Osteocyte (in vitro differentiated cells): Measurements from ENCODE around the gene HADHA. TPM values are rescaled to one million over a fixed set of nuclear protein-coding genes. Genes with fewer than 3 reads are reported as not detected.
A peak's percentile ranks its signal among the peaks of the same experiment; 100 is the strongest.

Source experiments
- DNase-seq: peaks from one replicate; pipeline ENCODE4 v3.0.0; 2021; ENCODE audit warnings: mixed read lengths; ENCODE audit not compliant: unreplicated experiment; ENCODE audit errors: extremely low spot score
- H3K27ac Mint-ChIP-seq: one replicate; pipeline ENCODE4 v1.8.0; 2021; ENCODE audit warnings: mild to moderate bottlenecking, mixed read lengths; ENCODE audit not compliant: unreplicated experiment
- H3K27me3 Mint-ChIP-seq: one replicate; pipeline ENCODE4 v1.8.0; 2021; ENCODE audit warnings: mixed read lengths; ENCODE audit not compliant: unreplicated experiment
- H3K36me3 Mint-ChIP-seq: one replicate; pipeline ENCODE4 v1.8.0; 2021; ENCODE audit warnings: mixed read lengths; ENCODE audit not compliant: unreplicated experiment
- H3K4me1 Mint-ChIP-seq: one replicate; pipeline ENCODE4 v1.8.0; 2021; ENCODE audit warnings: mixed read lengths; ENCODE audit not compliant: unreplicated experiment
- H3K4me3 Mint-ChIP-seq: one replicate; pipeline ENCODE4 v1.8.0; 2021; ENCODE audit warnings: mild to moderate bottlenecking, moderate library complexity, mixed read lengths; ENCODE audit not compliant: unreplicated experiment
- H3K9me3 Mint-ChIP-seq: one replicate; pipeline ENCODE4 v1.8.0; 2021; ENCODE audit warnings: mixed read lengths; ENCODE audit not compliant: unreplicated experiment
- total RNA-seq: library from RNA; stranded (reverse); gene quantifications from 2 replicates; pipeline ENCODE4 v1.2.1, GENCODE V29; 2021
- TF ChIP-seq, protein P1 (sequence below): fragments of 200-600 bp; sonication (generic); IDR thresholded peaks from 2 replicates; pipeline ENCODE4 v1.5.0; 2021; ENCODE audit warnings: antibody characterized with exemption, mild to moderate bottlenecking, moderate library complexity

The HADHA gene
- total RNA-seq, 1 donor from 2014 or later = 114 TPM

DNA sequence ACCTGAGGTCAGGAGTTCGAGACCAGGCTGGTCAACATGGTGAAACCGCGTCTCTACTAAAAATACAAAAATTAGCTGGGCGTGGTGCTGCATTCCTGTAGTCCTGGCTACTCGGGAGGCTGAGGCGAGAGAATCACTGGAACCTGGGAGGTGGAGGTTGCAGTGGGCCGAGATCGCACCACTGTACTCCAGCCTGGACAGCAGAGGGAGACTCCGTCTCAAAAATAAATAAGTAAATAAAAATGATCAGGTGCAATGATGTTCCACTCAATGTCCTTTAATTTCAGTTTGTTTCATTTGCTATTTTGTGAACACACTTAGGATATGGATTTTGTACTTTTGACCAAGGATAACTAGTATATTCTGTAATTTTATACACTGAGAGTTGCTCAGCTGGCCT lies 9.3 kb downstream of the HADHA start:
- H3K27me3 Mint-ChIP-seq = no peaks in the 10 kb centered on the region
- DNase-seq = no peak
- H3K36me3 Mint-ChIP-seq = peaks cover 26% of the 10 kb centered on the region
- TF ChIP-seq, protein P1, sequence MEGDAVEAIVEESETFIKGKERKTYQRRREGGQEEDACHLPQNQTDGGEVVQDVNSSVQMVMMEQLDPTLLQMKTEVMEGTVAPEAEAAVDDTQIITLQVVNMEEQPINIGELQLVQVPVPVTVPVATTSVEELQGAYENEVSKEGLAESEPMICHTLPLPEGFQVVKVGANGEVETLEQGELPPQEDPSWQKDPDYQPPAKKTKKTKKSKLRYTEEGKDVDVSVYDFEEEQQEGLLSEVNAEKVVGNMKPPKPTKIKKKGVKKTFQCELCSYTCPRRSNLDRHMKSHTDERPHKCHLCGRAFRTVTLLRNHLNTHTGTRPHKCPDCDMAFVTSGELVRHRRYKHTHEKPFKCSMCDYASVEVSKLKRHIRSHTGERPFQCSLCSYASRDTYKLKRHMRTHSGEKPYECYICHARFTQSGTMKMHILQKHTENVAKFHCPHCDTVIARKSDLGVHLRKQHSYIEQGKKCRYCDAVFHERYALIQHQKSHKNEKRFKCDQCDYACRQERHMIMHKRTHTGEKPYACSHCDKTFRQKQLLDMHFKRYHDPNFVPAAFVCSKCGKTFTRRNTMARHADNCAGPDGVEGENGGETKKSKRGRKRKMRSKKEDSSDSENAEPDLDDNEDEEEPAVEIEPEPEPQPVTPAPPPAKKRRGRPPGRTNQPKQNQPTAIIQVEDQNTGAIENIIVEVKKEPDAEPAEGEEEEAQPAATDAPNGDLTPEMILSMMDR = peak; percentile 40
- no peak overlapping the region for H3K4me3 Mint-ChIP-seq
- peaks cover 6% of the 10 kb centered on the region for H3K4me1 Mint-ChIP-seq
- no peak overlapping the region for H3K27ac Mint-ChIP-seq
- H3K9me3 Mint-ChIP-seq = no peaks in the 10 kb centered on the region

- Mint-ChIP-seq H3K27ac (no peak overlapping the region), H3K36me3 (peaks cover 51% of the 10 kb centered on the region), H3K9me3 (peaks cover 8% of the 10 kb centered on the region), H3K4me3 (no peak overlapping the region), H3K4me1 (peaks cover 4% of the 10 kb centered on the region), H3K27me3 (no peaks in the 10 kb centered on the region)
- TF ChIP-seq, protein P1 = no peak
- no peak for DNase-seq
These were observed 13.6 kb downstream of the HADHA start for GRCh38 chr2:26230806-26231205.

DNA sequence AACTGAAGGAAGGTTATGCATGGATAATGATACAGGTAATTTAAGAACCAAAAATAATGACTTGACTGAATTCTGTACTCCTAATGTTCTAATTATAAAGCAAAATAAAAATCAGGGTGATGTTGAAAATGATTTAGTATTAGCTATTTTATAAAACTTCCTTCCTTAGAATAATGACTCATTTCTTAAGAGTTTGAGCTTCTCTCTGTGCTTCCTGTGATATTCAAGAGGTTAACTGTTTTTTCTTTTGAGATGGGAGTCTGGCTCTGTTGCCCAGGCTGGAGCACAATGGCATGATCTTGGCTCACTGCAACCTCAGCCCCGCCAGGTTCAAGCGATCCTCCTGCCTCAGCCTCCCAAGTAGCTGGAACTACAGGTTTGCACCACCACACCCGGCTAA lies 14.8 kb downstream of the HADHA start:
- Mint-ChIP-seq H3K4me3 (no peak overlapping the region), H3K27me3 (no peaks in the 10 kb centered on the region), H3K4me1 (peaks cover 4% of the 10 kb centered on the region), H3K27ac (no peak overlapping the region), H3K9me3 (peaks cover 8% of the 10 kb centered on the region), H3K36me3 (peaks cover 53% of the 10 kb centered on the region)
- DNase-seq = no peak
- TF ChIP-seq, protein P1 = no peak

DNA sequence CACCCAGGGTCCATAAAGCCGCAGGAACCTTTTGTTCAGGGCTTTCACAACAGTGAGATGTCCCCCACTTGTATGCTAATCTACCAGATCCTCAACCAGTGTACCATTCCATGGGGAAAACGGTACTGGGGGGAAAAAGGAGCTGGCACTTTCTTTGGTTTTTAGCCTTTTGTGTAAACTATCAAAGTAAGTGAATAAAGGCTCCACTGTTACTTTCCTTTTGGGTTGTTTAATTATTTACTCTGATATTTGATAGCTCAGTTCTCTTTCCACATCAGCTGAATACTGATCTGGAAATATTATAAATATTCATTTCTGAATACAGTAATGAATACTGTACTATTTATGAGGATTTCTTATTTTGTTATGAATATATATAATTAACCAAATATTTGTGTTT lies 20.3 kb downstream of the HADHA start:
- Mint-ChIP-seq H3K9me3 (peaks cover 8% of the 10 kb centered on the region), H3K4me1 (no peaks in the 10 kb centered on the region), H3K27ac (no peak overlapping the region), H3K36me3 (peaks cover 41% of the 10 kb centered on the region), H3K4me3 (no peak overlapping the region), H3K27me3 (no peaks in the 10 kb centered on the region)
- no peak for DNase-seq
- TF ChIP-seq, protein P1 = no peak

DNA sequence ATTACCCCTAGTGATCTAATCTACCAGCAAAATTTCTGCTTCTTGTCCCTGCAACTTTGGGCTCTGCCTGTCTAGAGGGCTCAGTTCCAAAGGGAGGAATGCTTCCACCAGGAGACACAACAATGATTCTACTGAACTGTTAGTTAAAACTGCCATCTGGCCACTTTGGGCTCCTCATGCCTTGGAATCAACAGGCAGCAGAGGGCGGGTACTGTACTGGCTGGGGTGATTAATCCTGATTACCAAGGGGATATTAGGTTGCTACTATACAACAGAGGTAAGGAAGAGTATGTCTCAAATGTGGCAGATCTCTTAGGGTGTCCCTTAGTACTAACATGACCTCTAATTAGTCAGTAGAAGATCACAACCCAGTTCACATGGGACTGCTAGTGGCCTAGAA lies 21.4 kb downstream of the HADHA start:
- H3K4me1 Mint-ChIP-seq = no peaks in the 10 kb centered on the region
- TF ChIP-seq, protein P1 = no peak
- no peak for DNase-seq
- no peak overlapping the region for H3K4me3 Mint-ChIP-seq
- H3K36me3 Mint-ChIP-seq = peaks cover 38% of the 10 kb centered on the region
- H3K9me3 Mint-ChIP-seq = peaks cover 11% of the 10 kb centered on the region
- no peaks in the 10 kb centered on the region for H3K27me3 Mint-ChIP-seq
- no peak overlapping the region for H3K27ac Mint-ChIP-seq
